GM13976 (cell line): ENCODE data around the gene GRPR.
A peak's percentile ranks its signal among the peaks of the same experiment; 100 is the strongest.

Experiments used
- DNase-seq: peaks from one replicate; pipeline ENCODE4 v3.0.0; 2012; ENCODE audit warnings: low spot score
- CTCF ChIP-seq: IDR thresholded peaks from 2 replicates; pipeline ENCODE4 v1.5.1; 2012; ENCODE audit warnings: borderline replicate concordance, mild to moderate bottlenecking; ENCODE audit not compliant: insufficient read depth; ENCODE audit errors: extremely low read depth, missing control alignments, control extremely low read depth
- in situ Hi-C: fragments of 300-500 bp; cut with MboI; formaldehyde crosslinking; loops from one replicate; pipeline ENCODE4 v1.12.0; 2022; ENCODE audit warnings: low sequenced_read_pairs, mixed read lengths, inconsistent platforms; ENCODE audit not compliant: unreplicated experiment

GRPR gene

GRCh38 chrX:16113978-16114565 lies 9.3 kb upstream of the GRPR start:
- no peak for TF ChIP-seq CTCF
- in situ Hi-C loops: no loop called here
- DNase-seq: no peak

DNA sequence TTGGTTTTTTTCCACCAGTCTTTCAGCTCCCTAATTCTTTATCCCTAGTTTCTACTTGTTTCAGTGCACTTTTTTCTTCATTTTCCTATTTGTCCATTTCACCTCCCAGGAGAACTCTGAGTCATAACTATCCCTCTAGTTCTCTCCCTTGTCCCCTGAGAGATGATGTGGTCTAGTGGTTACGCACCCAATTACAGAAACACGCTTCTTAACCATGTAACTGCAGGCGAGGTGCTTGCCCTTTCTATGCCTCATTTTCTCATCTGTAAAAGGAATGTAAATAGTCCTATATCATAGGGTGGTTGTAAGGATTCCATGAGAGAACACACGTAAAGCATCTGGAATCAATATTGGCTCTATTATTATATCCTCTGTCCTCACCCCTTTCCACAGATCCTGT lies 8.8 kb upstream of the GRPR start:
- no peak for DNase-seq
- TF ChIP-seq CTCF: no peak
- in situ Hi-C loops: no loop called here

DNA sequence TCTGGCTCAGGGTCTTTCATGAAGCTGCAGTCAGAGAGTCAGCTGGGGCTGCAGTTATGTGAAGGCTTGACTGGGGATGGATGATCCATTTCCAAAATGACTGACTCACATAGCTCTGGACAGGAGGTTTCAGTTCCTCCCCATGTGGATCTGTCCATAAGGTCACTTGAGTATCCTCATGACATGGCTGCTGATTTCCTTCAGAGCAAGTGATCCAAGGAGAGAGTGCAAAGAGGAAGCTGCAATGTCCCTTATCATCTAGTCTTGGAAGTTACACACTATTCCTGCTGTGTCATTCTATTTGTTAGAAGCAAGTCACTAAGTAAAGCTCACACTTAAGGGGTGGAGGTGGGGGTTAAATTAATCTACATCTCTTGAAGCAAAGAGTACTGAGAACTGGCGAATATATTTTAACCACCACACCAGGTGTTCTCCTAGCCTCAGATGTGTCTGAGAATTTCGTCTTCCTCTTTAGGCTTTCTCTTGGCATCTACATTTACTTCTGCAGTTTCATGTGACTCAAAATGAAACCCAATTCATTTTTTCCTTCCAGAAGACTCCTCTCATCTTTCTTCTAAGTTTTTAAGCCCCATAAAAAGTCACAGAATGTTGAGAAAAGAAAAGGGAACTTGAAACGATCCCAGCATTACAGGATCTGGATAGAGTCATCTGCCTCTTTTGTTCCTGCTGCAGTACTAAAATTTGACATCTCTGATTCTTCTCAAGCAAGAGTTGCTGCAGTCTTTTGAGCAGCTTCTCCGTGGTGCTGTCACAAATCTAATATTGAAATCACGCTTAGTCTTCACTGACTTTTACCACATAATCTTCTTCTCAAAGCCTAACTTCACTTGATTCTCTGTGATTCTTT lies 3.8 kb upstream of the GRPR start:
- no peak for TF ChIP-seq CTCF
- in situ Hi-C loops: no loop called here
- DNase-seq: peak; percentile 28

GRCh38 chrX:16120431-16120830 lies 2.9 kb upstream of the GRPR start:
- in situ Hi-C loops: no loop called here
- no peak for TF ChIP-seq CTCF
- no peak for DNase-seq

DNA sequence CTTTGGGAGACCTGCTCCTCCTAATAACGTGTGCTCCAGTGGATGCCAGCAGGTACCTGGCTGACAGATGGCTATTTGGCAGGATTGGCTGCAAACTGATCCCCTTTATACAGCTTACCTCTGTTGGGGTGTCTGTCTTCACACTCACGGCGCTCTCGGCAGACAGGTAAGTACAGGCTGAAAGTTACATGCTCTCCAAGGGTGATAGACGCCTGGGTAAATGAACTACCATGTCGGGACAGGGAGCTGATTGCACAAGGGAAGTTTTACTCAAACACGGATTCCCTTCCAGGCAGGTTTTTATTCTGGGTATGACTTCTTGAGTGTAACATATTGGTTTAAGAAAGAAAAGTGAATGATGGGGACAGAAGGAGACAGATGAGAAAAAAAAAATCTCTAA lies 836 bp downstream of the GRPR start:
- DNase-seq: no peak
- TF ChIP-seq CTCF: no peak
- in situ Hi-C loops: no loop called here

DNA sequence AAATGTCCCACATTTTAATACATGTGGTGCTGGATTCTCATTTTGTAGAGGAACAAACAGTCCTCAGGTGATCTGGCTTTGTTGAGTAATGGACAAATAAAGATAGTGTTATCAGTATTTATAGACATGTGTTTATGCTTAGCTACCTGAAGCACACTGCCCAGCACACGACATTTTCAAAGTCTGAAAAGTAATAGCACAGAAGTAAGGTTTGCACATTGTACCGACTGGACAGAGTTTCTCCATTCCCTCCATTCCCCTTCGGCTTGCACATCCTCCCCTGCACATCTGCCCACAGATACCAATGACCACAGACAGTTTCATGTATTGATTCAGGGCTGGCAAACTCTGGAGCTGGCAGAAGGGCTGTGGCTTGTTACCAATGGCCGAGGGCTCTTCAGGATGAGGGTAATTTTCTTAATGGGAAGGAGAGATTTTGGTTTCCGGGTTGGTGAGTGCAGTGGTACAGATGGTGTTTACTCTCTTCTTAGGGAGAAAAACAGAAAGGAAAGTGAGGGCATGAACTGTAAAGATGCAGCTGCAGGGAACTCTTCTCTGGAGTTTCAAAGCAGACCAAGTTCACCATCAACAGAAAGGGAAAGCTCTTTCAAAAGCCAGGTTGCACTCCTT lies 2.3 kb downstream of the GRPR start:
- DNase-seq: no peak
- in situ Hi-C loops: loop anchor here (25.0 kb wide), 1 partner anchor 312 kb away; no protein-coding TSS in a partner anchor
- no peak for TF ChIP-seq CTCF
